Measurements from ENCODE around the gene SOX18.

SOX18 gene

DNA sequence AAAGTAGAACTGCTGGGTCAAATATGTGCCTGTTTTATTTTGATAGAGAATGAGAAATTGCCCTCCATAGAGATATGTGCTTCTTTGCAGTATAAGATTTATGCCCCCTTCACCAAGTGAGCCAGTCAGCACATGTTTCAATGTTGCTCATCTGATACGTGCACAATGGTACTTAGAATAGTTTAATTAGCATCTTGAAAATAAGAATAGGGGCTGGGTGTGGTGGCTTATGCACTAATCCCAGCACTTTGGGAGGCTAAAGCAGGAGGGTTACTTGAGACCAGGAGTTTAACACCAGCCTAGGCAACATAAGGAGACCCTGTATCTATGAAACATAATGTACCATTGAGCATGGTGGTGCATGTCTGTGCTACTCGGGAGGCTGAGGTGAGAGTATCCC is 33.8 kb downstream of the SOX18 start:
- DNase-seq = no peak

DNA sequence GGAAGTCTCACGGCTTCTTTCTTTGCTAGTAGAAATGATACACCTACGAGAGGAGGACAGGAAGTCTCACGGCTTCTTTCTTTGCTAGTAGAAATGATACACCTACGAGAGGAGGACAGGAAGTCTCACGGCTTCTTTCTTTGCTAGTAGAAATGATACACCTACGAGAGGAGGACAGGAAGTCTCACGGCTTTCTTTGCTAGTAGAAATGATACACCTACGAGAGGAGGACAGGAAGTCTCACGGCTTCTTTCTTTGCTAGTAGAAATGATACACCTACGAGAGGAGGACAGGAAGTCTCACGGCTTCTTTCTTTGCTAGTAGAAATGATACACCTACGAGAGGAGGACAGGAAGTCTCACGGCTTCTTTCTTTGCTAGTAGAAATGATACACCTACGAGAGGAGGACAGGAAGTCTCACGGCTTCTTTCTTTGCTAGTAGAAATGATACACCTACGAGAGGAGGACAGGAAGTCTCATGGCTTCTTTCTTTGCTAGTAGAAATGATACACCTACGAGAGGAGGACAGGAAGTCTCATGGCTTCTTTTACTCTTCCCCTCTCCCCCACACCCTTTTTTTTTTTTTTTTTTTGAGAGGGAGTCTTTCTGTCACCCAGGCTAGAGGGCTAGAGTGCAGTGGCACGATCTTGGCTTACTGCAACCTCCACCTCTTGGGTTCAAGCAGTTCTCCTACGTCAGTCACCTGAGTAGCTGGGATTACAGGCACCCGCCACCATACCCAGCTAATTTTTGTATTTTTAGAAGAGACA is 36.9 kb downstream of the SOX18 start:
- DNase-seq = peak; percentile 49

DNA sequence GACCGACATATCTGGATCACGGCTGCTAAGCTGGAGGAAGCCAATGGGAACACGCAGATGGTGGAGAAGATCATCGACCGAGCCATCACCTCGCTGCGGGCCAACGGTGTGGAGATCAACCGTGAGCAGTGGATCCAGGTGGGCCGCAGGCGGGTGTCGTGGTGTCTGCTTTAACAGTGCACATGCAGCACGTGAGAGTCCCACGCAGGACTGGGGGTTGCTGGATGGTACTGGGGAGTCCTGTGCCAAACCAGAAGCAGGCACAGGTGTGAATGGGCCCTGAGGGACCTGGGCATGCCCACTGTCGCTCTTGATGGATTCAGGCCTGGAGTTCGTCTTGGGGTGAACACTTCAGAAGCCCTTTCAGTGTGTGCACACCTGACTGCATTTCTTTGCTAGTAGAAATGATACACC is 38.1 kb downstream of the SOX18 start:
- DNase-seq = peak; percentile 10

DNA sequence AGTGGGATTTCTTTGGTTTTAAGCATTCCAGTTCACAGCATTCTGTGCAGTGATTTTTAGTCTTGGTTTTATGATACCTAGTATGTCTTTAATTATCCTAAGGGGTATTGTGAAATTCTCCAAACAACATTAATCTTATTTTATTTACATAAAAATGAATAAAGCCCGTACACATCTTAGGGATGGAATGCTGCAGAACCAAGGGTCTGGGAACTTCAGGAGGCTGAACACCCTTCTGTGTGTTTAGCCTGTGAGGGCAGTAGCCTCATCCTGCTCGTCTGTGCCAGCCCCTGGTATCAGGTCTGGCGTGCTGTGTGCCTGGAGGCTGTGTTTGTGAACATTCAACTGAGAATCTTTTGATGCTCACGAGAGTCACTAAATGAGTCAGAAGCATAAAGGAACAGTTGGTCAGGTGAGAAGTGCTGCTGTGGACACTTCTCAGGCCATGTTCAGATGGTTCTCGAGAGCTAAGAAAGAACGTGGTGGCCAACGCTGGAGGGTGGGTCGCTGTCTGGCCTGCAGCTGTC is 38.7 kb downstream of the SOX18 start:
- DNase-seq = no peak

DNA sequence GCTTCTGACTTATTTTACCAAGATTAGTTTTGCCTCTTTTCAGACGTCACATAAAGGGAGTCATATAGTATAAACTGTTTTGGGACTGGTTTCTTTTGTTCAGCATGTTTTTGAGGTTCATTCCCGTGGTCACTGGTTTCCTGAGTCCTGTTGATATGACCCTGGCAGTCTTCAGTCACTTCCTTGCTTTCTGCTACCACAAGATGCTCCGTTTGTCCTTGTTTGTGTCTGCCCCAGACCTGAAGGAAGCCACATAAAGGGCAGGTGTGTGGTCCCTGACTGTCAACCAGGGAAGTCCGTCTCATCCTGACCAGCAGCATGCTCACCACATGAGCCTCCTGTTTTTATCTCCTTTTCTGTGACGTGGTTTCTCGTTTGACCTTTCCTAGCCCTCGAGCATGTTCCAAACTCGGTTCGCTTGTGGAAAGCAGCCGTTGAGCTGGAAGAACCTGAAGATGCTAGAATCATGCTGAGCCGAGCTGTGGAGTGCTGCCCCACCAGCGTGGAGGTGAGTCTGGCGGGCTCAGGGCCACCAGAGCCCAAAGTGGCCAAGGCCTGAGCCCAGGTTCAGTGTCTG is 39.5 kb downstream of the SOX18 start:
- DNase-seq = no peak

DNA sequence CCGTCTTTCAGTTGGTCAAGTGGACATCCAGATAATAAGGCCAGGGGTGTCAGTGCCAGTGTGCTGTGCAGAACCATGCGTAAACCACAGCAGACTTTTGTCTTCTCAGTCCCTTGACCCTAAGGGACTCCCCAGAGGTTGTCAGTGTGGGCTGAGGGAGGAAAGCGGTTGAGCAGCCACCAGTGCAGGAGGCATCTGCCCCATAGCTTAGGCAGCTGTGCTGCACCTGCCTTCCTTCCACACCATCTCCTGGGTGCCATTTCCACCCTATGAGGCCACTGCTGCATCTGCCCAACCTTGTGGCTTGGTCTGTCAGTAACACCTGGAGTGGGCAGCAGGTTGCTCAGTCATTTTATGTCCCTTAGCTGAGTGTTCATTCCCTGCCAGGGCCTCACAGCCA is 42.5 kb downstream of the SOX18 start:
- no peak for DNase-seq

DNA sequence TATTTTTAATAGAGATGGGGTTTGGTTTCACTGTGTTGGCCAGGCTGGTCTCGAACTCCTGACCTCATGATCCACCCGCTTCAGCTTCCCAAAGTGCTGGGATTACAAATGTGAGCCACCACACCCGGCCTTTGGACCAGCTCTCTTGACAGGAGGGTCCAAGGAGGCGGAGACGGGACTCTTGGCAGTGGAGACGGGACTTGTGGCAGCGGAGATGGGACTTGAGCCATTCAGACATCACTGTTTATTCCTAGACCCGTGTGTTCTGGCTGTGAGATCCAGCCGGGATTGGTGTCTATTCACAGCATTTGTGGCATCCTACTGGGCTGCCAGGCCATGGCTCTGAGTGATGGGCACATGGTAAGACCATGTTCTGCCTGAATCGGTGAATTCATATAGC is 42.9 kb downstream of the SOX18 start:
- no peak for DNase-seq

DNA sequence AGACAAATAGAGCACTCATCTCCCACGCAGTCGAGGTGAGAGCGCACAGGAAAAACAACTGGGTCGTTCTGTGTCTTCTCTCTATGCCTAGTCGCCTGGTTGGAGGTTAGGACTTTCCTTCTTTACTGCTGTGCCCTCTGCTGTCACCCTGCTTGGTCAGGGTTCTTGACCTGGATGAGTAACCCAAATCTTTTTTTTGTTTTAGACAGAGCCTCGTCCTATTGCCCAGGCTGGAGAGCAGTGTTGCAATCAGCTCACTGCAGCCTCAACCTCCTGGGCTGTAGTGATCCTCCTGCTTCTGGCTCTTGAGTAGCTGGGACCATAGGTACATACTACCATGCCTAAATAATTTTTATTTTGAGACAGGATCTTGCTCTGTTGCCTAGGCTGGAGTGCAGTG is 44.0 kb downstream of the SOX18 start:
- DNase-seq = no peak

DNA sequence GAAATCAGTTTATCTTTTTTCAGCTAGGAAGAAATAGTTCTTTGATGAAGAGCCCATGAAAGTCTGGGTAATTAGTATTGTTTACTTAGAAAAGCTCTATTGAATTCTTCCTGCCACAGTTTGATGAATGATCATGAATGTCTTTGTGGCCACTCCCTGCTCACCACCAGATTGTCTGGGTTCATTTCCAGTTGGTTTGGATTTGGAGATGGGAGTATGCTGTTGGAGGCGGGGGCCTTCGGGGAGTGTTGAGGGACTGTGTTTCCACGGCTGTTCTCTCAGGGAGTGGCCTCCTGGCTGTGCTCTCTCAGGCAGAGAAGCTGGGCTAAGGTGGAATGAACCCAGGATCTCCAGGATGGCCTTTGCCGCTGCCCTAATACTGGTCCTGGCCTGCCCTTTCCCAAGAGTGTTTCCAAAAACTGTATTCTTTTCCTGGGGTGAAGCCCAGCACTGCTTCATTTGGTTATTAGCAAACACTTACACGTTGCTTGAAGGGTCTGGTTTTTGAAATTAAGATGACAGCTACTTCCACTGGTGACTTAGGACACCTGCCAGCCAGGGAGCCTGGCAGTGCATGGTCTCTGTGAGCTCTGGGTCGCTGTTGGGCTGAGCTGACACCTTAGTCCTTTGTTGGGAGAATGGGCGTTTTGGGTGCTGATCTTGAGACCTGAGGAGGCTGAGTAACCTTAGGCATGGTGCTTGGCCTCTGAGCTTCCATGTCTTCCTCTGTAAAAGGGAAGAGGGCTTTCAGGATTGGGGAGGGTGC is 45.3 kb downstream of the SOX18 start:
- DNase-seq = no peak

DNA sequence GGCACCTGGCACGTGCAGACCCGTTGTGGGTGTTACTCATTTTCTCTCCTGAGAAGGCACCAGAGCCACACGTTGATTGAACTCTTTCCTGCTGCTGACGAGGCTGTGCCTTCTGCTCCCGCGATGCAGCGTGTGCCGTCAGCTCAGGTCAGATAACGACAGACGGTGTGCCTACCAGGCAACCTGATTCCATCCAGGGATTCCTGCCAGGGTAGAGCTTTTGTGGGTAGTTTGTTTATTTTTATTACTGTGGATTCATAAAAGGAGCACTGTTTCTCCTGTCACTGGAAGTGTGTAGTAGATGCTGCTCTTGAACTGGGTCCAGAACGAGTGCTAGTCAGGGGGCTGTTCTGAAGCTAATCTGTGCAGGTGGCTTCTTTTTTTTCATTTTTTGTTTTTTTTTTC is 47.8 kb downstream of the SOX18 start:
- DNase-seq = no peak

DNA sequence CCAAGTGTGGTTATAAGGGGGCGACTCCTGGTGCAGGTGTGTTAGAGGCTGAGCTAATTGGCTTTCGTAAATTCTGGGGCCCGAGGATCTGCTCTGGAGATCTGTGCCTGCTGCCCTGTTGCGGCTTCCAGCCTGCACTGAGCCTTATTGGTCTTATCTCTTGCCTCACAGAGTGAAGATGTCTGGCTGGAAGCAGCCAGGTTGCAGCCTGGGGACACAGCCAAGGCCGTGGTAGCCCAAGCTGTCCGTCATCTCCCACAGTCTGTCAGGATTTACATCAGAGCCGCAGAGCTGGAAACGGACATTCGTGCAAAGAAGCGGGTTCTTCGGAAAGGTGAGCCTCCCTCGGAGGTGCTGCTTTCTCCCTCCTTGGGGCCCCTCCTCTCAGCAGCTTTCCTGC is 48.5 kb downstream of the SOX18 start:
- no peak for DNase-seq
